DMS153 treated with DMSO at 0.1 percent for 48 hours (cell line): Measurements from ENCODE around the gene NDUFAF7.
"Not testable (repeated sequence)": the region's sequence is repeated elsewhere in the genome, so short reads cannot be mapped to it uniquely, and the experiment has no call there.

Source experiments
- DNase-seq: peaks from one replicate; lab custom pipeline; 2025; ENCODE audit not compliant: unreplicated experiment; lab: John Stamatoyannopoulos, UW

The NDUFAF7 gene

DNA sequence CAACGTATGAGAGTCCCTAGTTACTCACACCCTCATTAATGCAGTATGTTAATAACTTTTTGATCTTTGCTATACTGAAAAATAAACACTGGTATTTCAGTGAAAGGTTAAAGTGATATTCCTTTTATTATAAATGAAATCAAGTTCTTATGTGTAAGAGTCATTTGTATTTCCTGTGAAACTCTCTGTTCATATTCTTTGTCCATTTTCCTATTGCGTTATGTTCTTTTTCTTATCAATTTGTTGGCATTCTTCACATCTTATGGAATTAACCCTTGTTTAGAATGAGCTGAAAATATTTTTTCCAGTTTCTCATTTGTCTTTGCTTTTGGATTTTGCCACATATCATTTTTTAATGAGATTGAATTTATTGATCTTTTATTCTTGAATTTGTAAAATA lies 44.8 kb downstream of the NDUFAF7 start:
- DNase-seq = no peak

DNA sequence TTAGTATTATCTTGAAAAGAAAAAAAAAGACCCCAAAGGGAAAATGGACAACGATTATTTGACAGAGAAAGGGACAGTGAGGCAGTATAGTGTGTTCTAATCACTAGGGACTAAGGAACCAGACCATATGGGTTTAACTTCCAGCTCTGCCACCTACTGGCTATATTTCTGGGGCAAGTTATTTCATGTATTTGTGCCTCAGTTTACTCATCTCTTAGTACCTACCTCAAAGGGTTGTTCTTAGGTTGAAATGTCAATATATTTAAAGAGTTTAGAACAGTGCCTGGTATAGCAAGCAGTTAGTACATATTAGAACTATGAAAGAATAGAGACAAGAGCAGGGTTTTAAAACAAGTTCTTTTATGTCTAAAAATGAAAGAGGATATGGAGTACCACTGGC lies 50.5 kb downstream of the NDUFAF7 start:
- no peak for DNase-seq

DNA sequence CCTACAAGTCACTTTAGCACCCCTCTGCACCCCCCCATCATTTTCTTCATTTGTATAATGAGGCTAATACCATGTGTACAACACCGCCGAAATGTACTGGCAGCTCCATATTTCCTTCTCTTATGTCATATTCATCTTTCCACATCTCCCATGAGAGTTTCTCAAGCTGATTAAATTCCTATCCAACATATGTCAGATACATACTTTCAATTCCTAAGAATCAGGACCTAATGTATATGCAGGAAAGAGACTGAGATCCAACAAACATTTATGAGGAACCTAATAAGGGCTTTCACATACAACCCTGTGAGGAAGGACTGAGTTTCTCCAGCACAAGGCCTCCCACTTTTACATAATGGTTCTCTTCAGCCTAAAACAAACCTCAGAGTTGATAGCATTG lies 51.3 kb downstream of the NDUFAF7 start:
- DNase-seq = no peak

DNA sequence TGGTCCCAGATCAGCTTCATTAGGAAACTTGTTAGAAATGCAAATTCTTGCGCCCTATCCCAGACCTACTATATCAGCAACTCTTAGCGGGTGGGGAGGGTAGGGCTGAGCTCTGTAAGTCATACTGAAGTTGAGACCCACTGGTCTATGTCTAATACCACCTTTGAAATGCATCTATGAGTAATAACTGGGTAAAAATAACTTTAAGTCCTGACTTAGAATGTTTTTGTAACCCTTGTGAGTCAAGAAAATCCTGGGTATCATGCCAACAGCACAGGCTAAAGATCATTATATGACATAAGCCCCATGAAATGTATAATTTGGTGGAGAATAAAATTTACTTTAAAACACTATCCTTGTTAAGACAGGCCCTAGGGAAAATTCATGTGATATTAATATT lies 51.7 kb downstream of the NDUFAF7 start:
- DNase-seq = no peak

DNA sequence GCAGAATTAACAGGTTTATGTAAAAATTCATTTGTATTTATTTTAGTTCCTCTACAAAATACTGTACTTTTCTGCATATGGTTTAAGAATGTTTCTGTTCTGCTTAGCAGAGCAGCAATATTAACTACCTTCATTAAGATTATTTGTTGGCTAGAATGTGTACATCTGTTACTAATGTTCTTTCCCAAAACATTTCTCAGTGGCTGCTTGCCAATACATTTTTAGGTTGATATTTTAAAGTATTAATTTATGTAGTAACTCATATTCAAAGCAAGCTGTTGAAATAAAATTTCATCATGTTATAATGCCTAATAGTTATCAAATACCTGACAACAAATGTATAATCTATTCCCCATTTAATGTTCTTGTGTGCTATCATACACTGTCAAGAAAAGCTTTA lies 52.9 kb downstream of the NDUFAF7 start:
- no peak for DNase-seq

DNA sequence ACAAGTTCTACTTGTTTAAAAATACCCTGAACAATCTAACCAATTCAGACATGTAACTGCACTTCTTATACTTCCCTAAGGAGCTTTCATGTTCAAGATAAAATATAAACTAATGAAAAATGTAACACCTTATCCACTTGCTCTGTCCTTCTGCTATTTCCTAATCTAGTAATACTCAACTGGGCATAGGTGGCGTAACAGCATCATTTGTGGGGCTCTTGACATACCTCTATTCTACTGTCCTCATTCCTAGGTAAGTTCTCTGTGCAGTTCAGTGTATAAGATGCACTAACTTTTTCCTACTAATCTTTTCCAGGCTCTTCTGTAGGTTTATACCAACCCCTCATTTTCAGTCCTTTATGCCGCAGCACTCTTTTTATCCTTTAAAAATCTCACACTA lies 56.5 kb downstream of the NDUFAF7 start:
- no peak for DNase-seq

DNA sequence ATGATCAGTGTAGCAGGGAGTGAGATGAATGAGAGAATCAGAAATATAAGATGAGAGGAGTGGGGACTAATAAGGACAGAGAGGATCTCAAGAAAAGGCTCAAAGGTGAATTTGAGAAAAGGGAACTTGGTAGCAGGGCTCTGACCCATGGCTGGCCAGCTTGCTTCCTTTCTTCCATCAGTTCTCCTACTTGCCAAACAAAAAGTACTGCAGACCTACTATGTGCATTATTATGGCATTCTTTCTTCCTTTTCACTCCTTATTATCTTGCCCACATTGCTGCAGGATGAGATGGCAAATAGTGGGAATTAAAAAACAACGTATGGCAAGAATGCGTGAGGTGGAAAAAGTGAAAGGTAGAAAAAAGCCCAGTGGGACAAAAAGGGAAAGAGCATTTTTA lies 60.2 kb downstream of the NDUFAF7 start:
- DNase-seq = no peak

DNA sequence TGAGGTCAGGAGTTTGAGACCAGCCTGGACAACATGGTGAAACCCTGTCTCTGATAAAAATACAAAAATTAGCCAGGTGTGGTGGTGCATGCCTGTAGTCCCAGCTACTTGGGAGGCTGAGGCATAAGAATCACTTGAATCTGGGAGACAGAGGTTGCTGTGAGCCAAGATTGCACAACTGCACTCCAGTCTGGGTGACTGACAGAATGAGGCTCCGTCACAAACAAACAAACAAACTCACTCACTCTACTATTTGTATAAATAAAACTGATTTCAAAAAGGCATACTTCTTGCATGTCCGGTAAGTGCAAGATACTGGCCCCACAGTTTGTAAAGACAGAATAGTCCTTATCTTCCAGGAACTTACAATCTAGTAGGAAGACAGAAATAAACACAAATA lies 63.4 kb downstream of the NDUFAF7 start:
- not testable (repeated sequence) for DNase-seq

DNA sequence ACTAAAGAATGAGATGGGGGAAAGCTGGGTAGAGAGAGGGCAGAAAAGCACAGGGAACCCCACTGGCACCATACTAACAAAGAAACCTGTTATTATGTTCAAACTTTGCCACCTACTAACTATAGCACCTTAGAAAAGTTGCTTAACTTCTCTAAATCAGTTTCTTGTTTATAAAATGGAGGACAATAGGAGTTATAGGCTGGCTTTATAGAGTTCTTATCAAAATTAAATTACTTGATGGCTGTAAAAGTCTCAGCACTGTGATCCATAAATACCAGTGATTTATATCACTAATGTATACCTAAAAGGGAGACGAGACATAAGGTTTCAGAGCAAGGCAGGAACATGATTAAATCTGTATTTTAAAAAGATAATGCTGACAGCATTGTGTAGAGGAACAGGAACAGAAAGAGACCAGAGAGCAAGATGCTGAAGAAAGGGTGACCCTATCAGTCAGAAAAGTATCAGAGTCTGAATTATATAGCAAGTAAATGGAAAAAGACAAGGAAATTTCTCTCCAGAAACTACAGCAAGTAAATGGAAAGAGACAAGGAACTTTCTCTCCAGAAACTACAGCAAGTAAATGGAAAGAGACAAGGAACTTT lies 64.1 kb downstream of the NDUFAF7 start:
- DNase-seq = no peak

DNA sequence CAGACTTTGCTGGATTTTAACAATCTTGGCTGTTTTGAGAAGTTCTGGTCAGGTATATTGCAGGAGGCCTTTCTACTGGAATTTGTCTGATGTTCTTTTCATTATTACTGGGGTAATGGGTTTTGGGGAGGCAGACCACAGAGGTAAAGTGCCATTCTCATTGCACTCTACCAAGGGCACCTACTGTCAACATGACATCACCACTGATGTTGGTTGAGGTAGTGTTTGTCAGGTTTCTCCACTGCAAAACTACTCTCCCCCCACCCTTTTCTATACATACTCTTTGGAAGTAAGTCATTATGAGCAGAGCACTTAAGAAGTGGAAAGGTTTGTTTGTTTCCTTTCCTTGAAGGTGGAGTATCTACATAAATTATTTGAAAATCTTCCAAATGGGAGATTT lies 66.2 kb downstream of the NDUFAF7 start:
- DNase-seq = no peak
